Measurements from ENCODE around the gene DNAJC28.

DNA sequence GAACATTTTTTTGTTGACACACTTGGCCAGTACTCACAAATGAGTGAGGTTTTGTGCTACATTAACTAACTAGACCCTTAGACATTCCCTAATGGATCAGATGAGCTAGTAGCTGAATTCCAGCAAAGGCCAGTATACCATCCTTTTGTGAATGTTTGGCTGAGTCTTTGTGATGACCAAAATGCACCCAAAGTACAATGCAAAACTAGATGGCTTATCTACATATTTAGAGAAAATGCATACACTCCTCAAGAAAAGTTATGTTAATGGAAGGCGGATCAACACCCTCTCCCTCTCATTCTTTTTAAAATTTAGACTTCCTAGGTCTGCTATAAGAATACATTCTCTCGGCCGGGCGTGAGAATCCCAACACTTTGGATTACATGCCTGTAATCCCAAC is 20.1 kb upstream of the DNAJC28 start:
- no peak for TF ChIP-seq POLR2AphosphoS5 (IDR thresholded peaks at IDR 0.05)
- TF ChIP-seq, protein P1, sequence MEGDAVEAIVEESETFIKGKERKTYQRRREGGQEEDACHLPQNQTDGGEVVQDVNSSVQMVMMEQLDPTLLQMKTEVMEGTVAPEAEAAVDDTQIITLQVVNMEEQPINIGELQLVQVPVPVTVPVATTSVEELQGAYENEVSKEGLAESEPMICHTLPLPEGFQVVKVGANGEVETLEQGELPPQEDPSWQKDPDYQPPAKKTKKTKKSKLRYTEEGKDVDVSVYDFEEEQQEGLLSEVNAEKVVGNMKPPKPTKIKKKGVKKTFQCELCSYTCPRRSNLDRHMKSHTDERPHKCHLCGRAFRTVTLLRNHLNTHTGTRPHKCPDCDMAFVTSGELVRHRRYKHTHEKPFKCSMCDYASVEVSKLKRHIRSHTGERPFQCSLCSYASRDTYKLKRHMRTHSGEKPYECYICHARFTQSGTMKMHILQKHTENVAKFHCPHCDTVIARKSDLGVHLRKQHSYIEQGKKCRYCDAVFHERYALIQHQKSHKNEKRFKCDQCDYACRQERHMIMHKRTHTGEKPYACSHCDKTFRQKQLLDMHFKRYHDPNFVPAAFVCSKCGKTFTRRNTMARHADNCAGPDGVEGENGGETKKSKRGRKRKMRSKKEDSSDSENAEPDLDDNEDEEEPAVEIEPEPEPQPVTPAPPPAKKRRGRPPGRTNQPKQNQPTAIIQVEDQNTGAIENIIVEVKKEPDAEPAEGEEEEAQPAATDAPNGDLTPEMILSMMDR (IDR thresholded peaks at IDR 0.05): no peak

Data from prostate gland (tissue), 2 donors.